H1 (cell line): ENCODE data around the gene WDR41. TPM values are rescaled to one million over a fixed set of nuclear protein-coding genes. Genes with fewer than 3 reads are reported as not detected.

ENCODE experiments used
- CTCF ChIA-PET: fragments of 300-600 bp; sonication (Branson Sonifier 250); formaldehyde crosslinking; loops from one replicate; lab custom pipeline; 2021; ENCODE audit not compliant: partially characterized antibody; lab: Charles Lee
- POLR2A ChIA-PET: fragments of 300-600 bp; sonication (Branson Sonifier 250); formaldehyde crosslinking; loops from one replicate; lab custom pipeline; 2021; ENCODE audit warnings: inconsistent platforms; ENCODE audit not compliant: partially characterized antibody; lab: Charles Lee
- DNase-seq, 2 experiments: peaks; one replicate each; pipeline versions ENCODE4 v3.0.0 to v3.0.0-alpha.2; 2010 to 2022; ENCODE audit warnings: low spot score in 2 of 2, low read depth in 1 of 2, mixed read lengths in 1 of 2
- FAIRE-seq: peaks from 2 replicates; lab custom pipeline; 2011; peaks lifted over from hg19 to GRCh38; lab: Jason Lieb, UNC
- H2AFZ ChIP-seq: 2 replicates; pipeline ENCODE4 v1.8.1; 2012; ENCODE audit warnings: low read length, inconsistent platforms
- H2AK5ac ChIP-seq: 2 replicates; pipeline ENCODE4 v1.6.1; 2013; ENCODE audit warnings: low read depth, low read length
- H2BK120ac ChIP-seq: replicated peaks from 2 replicates; pipeline ENCODE3; 2013; ENCODE audit warnings: low read depth, low read length, inconsistent platforms
- H2BK12ac ChIP-seq: 2 replicates; pipeline ENCODE4 v1.6.1; 2013; ENCODE audit warnings: low read depth, low read length
- H2BK15ac ChIP-seq: 2 replicates; pipeline ENCODE4 v1.6.1; 2013; ENCODE audit warnings: low read length
- H2BK20ac ChIP-seq: 2 replicates; pipeline ENCODE4 v1.6.1; 2013; ENCODE audit warnings: low read length
- H2BK5ac ChIP-seq: 2 replicates; pipeline ENCODE4 v1.6.1; 2013; ENCODE audit warnings: low read depth, low read length
- H3K14ac ChIP-seq: 2 replicates; pipeline ENCODE4 v1.6.1; 2013; ENCODE audit warnings: inconsistent platforms; ENCODE audit not compliant: insufficient read length
- H3K18ac ChIP-seq: 2 replicates; pipeline ENCODE4 v1.6.1; 2013; ENCODE audit warnings: low read length; ENCODE audit errors: extremely low read depth
- H3K23ac ChIP-seq: 2 replicates; pipeline ENCODE4 v1.6.1; 2013; ENCODE audit warnings: inconsistent platforms; ENCODE audit not compliant: insufficient read length
- H3K23me2 ChIP-seq: 2 replicates; pipeline ENCODE4 v1.6.1; 2013; ENCODE audit warnings: low read depth, low read length
- H3K27ac ChIP-seq: 2 replicates; pipeline ENCODE4 v1.6.1; 2011; ENCODE audit warnings: low read depth, low read length, inconsistent platforms
- H3K27me3 ChIP-seq, 4 experiments: replicated peaks in 1 of 4; 1 replicate in 1 of 4; 2 replicates in 3 of 4; pipeline versions ENCODE4 v1.6.1 to v1.8.1; 2011 to 2013; ENCODE audit warnings: low read length in 3 of 4, mild to moderate bottlenecking in 3 of 4, inconsistent platforms in 2 of 4, mixed read lengths in 2 of 4, moderate library complexity in 1 of 4; ENCODE audit not compliant: control insufficient read depth in 3 of 4, insufficient read depth in 3 of 4; ENCODE audit errors: extremely low read depth in 1 of 4
- H3K36me3 ChIP-seq, 4 experiments: 2 replicates each; pipeline versions ENCODE4 v1.6.1 to v1.8.1; 2011 to 2013; ENCODE audit warnings: mild to moderate bottlenecking in 4 of 4, low read length in 3 of 4, moderate library complexity in 2 of 4, control low read depth in 1 of 4, inconsistent platforms in 1 of 4; ENCODE audit not compliant: insufficient read depth in 4 of 4, control insufficient read depth in 2 of 4
- H3K4ac ChIP-seq: replicated peaks from 2 replicates; pipeline ENCODE3; 2013; ENCODE audit warnings: low read length, low read depth, mixed read lengths, inconsistent platforms; ENCODE audit not compliant: insufficient read length
- H3K4me1 ChIP-seq, 4 experiments: replicated peaks in 1 of 4; 1 replicate in 1 of 4; 2 replicates in 3 of 4; pipeline versions ENCODE4 v1.6.1 to v1.8.1; 2011 to 2013; ENCODE audit warnings: low read length in 3 of 4, inconsistent platforms in 2 of 4, mixed read lengths in 1 of 4; ENCODE audit not compliant: insufficient read depth in 4 of 4, control insufficient read depth in 3 of 4
- H3K4me2 ChIP-seq, 2 experiments: 2 replicates each; pipeline versions ENCODE4 v1.6.1 to v1.8.1; 2011 to 2013; ENCODE audit warnings: low read depth in 2 of 2, low read length in 2 of 2, control low read depth in 1 of 2, inconsistent platforms in 1 of 2, mild to moderate bottlenecking in 1 of 2; ENCODE audit not compliant: insufficient read depth in 1 of 2
- H3K4me3 ChIP-seq, 4 experiments: fragments of 200-600, 300-600 bp in 1 of 4; sonication (generic), shearing (Covaris generic), sonication (Bioruptor Twin) in 1 of 4; 2 replicates each; pipeline versions ENCODE4 v1.5.1 to v1.8.1; 2011 to 2016; ENCODE audit warnings: low read length in 4 of 4, low read depth in 3 of 4, control low read depth in 2 of 4, inconsistent platforms in 2 of 4, mild to moderate bottlenecking in 2 of 4, mixed read lengths in 1 of 4, moderate library complexity in 1 of 4; ENCODE audit not compliant: insufficient read depth in 2 of 4; ENCODE audit errors: extremely low read depth in 1 of 4
- H3K56ac ChIP-seq: replicated peaks from 2 replicates; pipeline ENCODE3; 2013; ENCODE audit warnings: low read depth, mild to moderate bottlenecking, mixed read lengths, low read length, inconsistent platforms; ENCODE audit not compliant: insufficient read length
- H3K79me1 ChIP-seq: 2 replicates; pipeline ENCODE4 v1.6.1; 2013; ENCODE audit warnings: low read depth, low read length, control low read depth
- H3K79me2 ChIP-seq, 2 experiments: 2 replicates each; pipeline versions ENCODE4 v1.6.1 to v1.8.1; 2012 to 2013; ENCODE audit warnings: low read length in 2 of 2, mild to moderate bottlenecking in 2 of 2, inconsistent platforms in 1 of 2; ENCODE audit not compliant: insufficient read depth in 2 of 2, control insufficient read depth in 1 of 2
- H3K9ac ChIP-seq, 4 experiments: replicated peaks in 1 of 4; 1 replicate in 1 of 4; 2 replicates in 3 of 4; pipeline versions ENCODE4 v1.6.1 to v1.8.1; 2011 to 2013; ENCODE audit warnings: low read depth in 3 of 4, low read length in 3 of 4, control low read depth in 2 of 4, mild to moderate bottlenecking in 2 of 4, moderate library complexity in 2 of 4, inconsistent platforms in 1 of 4; ENCODE audit errors: extremely low read depth in 1 of 4
- H3K9me3 ChIP-seq, 2 experiments: 2 replicates each; pipeline versions ENCODE4 v1.6.1 to v1.8.1; 2012 to 2013; ENCODE audit warnings: mild to moderate bottlenecking in 2 of 2, moderate library complexity in 2 of 2, control low read depth in 1 of 2, inconsistent platforms in 1 of 2, low read depth in 1 of 2, low read length in 1 of 2, mixed read lengths in 1 of 2; ENCODE audit not compliant: insufficient read depth in 2 of 2
- H4K20me1 ChIP-seq, 2 experiments: replicated peaks in 1 of 2; 2 replicates each; pipeline versions ENCODE3 to v1.8.1; 2011 to 2013; ENCODE audit warnings: inconsistent platforms in 2 of 2, low read length in 2 of 2, mild to moderate bottlenecking in 1 of 2; ENCODE audit not compliant: insufficient read depth in 2 of 2, control insufficient read depth in 1 of 2
- H4K5ac ChIP-seq: 2 replicates; pipeline ENCODE4 v1.6.1; 2013; ENCODE audit warnings: low read length, low read depth, mixed read lengths, inconsistent platforms; ENCODE audit not compliant: insufficient read length
- H4K8ac ChIP-seq: 2 replicates; pipeline ENCODE4 v1.8.0; 2013; ENCODE audit warnings: mild to moderate bottlenecking, moderate library complexity, low read length, inconsistent platforms; ENCODE audit not compliant: insufficient read depth; ENCODE audit errors: extremely low read depth
- H4K91ac ChIP-seq: replicated peaks from 2 replicates; pipeline ENCODE3; 2013; ENCODE audit warnings: low read length, mixed read lengths, inconsistent platforms; ENCODE audit not compliant: insufficient read length
- BRCA1 ChIP-seq: IDR thresholded peaks from 2 replicates; pipeline ENCODE4 v1.6.1; 2012; ENCODE audit warnings: low read depth, low read length, improper control_type of control experiment
- MAX ChIP-seq: IDR thresholded peaks from 2 replicates; pipeline ENCODE4 v1.6.1; 2012; ENCODE audit warnings: inconsistent platforms
- NRF1 ChIP-seq: IDR thresholded peaks from 2 replicates; pipeline ENCODE4 v1.6.1; 2011; ENCODE audit warnings: mild to moderate bottlenecking, low read depth, low read length, improper control_type of control experiment
- RBBP5 ChIP-seq: IDR thresholded peaks from 2 replicates; pipeline ENCODE4 v1.7.1; 2012; ENCODE audit warnings: low read depth, mild to moderate bottlenecking, inconsistent platforms, low read length, moderate library complexity, borderline replicate concordance
- SIRT6 ChIP-seq: IDR thresholded peaks from one replicate; pipeline ENCODE4 v1.7.1; 2012; ENCODE audit warnings: low read length, inconsistent platforms
- SP2 ChIP-seq: IDR thresholded peaks from 2 replicates; pipeline ENCODE4 v1.6.1; 2012; ENCODE audit warnings: mild to moderate bottlenecking, low read length, inconsistent platforms
- TCF12 ChIP-seq: IDR thresholded peaks from 2 replicates; pipeline ENCODE4 v1.6.1; 2011; ENCODE audit warnings: low read depth, mild to moderate bottlenecking, low read length
- WGBS, 2 experiments: shearing (Covaris generic) in 1 of 2; methylation state at CpG; one replicate each; pipeline versions ENCODE4 v1.1.6 to v1.1.7; 2013 to 2015; ENCODE audit warnings: low lambda C conversion rate in 2 of 2, mixed read lengths in 2 of 2, inconsistent platforms in 1 of 2, low coverage in 1 of 2, missing lambda C conversion rate in 1 of 2; ENCODE audit not compliant: insufficient replicate concordance in 2 of 2, insufficient coverage in 1 of 2, insufficient read length in 1 of 2; ENCODE audit errors: extremely low coverage in 1 of 2, missing lambda C conversion rate in 1 of 2; 5-methylcytosine and 5-hydroxymethylcytosine counted together
- polyA plus RNA-seq, 7 experiments: library from polyadenylated mRNA; depleted of rRNA in 3 of 7; stranded (reverse) in 5 of 7; unstranded in 2 of 7; fragments of >200 nt in 5 of 7; fragments of 200-250 nt in 2 of 7; gene quantifications; 1 replicate in 5 of 7; 2 replicates in 1 of 7; 4 replicates in 1 of 7; pipeline versions ENCODE4 v1.2.1 to v1.2.3, GENCODE V29; 2011 to 2013; ENCODE audit warnings: missing spikeins in 2 of 7, mixed read lengths in 2 of 7
- total RNA-seq: library from RNA; stranded (reverse); fragmentation: NEBNext Ultra II Directional; extraction: Animal tissue kit (Norgen Biotek cat#: 25700); gene quantifications from 2 replicates; pipeline ENCODE4 v1.2.1, GENCODE V29; 2021
- TF ChIP-seq, protein P1 (sequence below): IDR thresholded peaks from 2 replicates; pipeline ENCODE4 v1.6.1; 2012; ENCODE audit warnings: inconsistent platforms

The WDR41 gene
- total and polyA plus RNA-seq, 2 of the 8 experiments (the other 6 are each of a cell fraction or from before 2014, with no cell fraction given), result 16.4 to 44.9 TPM

GRCh38 chr5:77514457-77514856 lies 22.3 kb upstream of the WDR41 start:
- WGBS, 2 experiments, result 90% methylated on average over 1 of the region's 1 CpG; no CpG with 5 or more reads in 1 of the 2 experiments
- Histone ChIP-seq H3K18ac (no peak overlapping the region), H4K5ac (no peak overlapping the region), H2BK120ac (no peak overlapping the region), H3K79me1 (no peaks in the 10 kb centered on the region), H3K4ac (no peak overlapping the region), H3K36me3 (no peaks in the 10 kb centered on the region), H2BK15ac (no peak overlapping the region), H3K4me3 (no peak overlapping the region), H4K91ac (no peak overlapping the region), H3K23me2 (no peaks in the 10 kb centered on the region), H2AK5ac (no peak overlapping the region), H3K79me2 (no peaks in the 10 kb centered on the region), H3K4me2 (no peak overlapping the region), H3K9me3 (no peaks in the 10 kb centered on the region), H3K14ac (no peak overlapping the region), H2BK12ac (no peak overlapping the region), H3K56ac (no peak overlapping the region), H2BK20ac (no peak overlapping the region), H4K20me1 (no peaks in the 10 kb centered on the region), H2BK5ac (no peak overlapping the region), H3K23ac (no peak overlapping the region), H4K8ac (no peak overlapping the region), H3K27me3 (no peaks in the 10 kb centered on the region), H3K4me1 (no peaks in the 10 kb centered on the region)
- FAIRE-seq (no peak), DNase-seq (no peak)
- CTCF ChIA-PET, result no interaction called here
- POLR2A ChIA-PET, result no interaction called here
- no peak for TF ChIP-seq BRCA1
- no peak for TF ChIP-seq RBBP5
- TF ChIP-seq SIRT6, result no peak
- TF ChIP-seq, protein P1, sequence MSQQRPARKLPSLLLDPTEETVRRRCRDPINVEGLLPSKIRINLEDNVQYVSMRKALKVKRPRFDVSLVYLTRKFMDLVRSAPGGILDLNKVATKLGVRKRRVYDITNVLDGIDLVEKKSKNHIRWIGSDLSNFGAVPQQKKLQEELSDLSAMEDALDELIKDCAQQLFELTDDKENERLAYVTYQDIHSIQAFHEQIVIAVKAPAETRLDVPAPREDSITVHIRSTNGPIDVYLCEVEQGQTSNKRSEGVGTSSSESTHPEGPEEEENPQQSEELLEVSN, result no peak
- no peak for TF ChIP-seq SP2
- TF ChIP-seq NRF1, result no peak
- TF ChIP-seq TCF12, result no peak
- TF ChIP-seq MAX, result no peak
- TF ChIP-seq, all 59 proteins: peak for 0
- Histone ChIP-seq H2AFZ (no peak overlapping the region), H3K27ac (no peak overlapping the region), H3K9ac (no peak overlapping the region)
